ENCODE results near the gene RAB11B.
A peak's percentile ranks its signal among the peaks of the same experiment; 100 is the strongest.

- peak; percentile 92 for TF ChIP-seq HMGN3 (IDR thresholded peaks at IDR 0.05; ENCODE audit: borderline replicate concordance, extremely low read depth, insufficient read length, low read depth, low read length)
- no peak for TF ChIP-seq OTX1 (CRISPR knock-in tag; IDR thresholded peaks at IDR 0.05)
- no peak for TF ChIP-seq ATF2 (CRISPR knock-in tag; IDR thresholded peaks at IDR 0.05)
- no peak for TF ChIP-seq NBN (IDR thresholded peaks at IDR 0.05; ENCODE audit: low read depth)
- peak; percentile 94 to 98 (median 97) for TF ChIP-seq YY1 (IDR thresholded peaks at IDR 0.05; ENCODE audit: borderline replicate concordance in 1 of 3, control insufficient read depth in 1 of 3, extremely low read depth in 1 of 3, insufficient read depth in 3 of 3, insufficient read length in 1 of 3, insufficient replicate concordance in 2 of 3, low read depth in 1 of 3, low read length in 2 of 3)
- no peak for TF ChIP-seq CTCF (IDR thresholded peaks at IDR 0.05 in 2 of 3, conservative IDR thresholded peaks at IDR 0.05 in 1 of 3; ENCODE audit: insufficient read depth in 2 of 3, low read depth in 1 of 3, low read length in 3 of 3)
- TF ChIP-seq CBX3 (IDR thresholded peaks at IDR 0.05; ENCODE audit: borderline replicate concordance in 1 of 2, low read length in 2 of 2): no peak
These were observed 54.7 kb downstream of the RAB11B start, which contains the start of gene HNRNPM for GRCh38 chr19:8444677-8445487.

All from K562 (cell line).